ENCODE results near the gene DNAAF1. TPM values are rescaled to one million over a fixed set of nuclear protein-coding genes. Genes with fewer than 3 reads are reported as not detected.

The DNAAF1 gene
- total and polyA plus RNA-seq, 2 of the 8 experiments (the other 6 are each of a cell fraction or from before 2014, with no cell fraction given): 0.09 to 0.15 TPM

GRCh38 chr16:84207879-84208278, 62.8 kb downstream of the DNAAF1 start (continued):
- TF ChIP-seq SIN3A (conservative IDR thresholded peaks at IDR 0.05 in 1 of 2, IDR thresholded peaks at IDR 0.05 in 1 of 2; ENCODE audit: low read depth in 1 of 2, low read length in 2 of 2) (no peak), TAF7 (optimal IDR thresholded peaks at IDR 0.05; ENCODE audit: borderline replicate concordance, low read depth, low read length) (no peak), KDM1A (IDR thresholded peaks at IDR 0.05; ENCODE audit: borderline replicate concordance, low read length) (no peak), CEBPB (IDR thresholded peaks at IDR 0.05; ENCODE audit: low read depth, low read length) (no peak), ATF3 (IDR thresholded peaks at IDR 0.05; ENCODE audit: insufficient read depth, low read depth, low read length) (no peak), FOSL1 (IDR thresholded peaks at IDR 0.05; ENCODE audit: insufficient read depth, low read depth, low read length) (no peak), E2F6 (IDR thresholded peaks at IDR 0.05) (no peak)

All from H1 (cell line).